C4-2B (cell line): ENCODE results near the gene UBR4.

Experiments used
- ZFX ChIP-seq: fragments of 450-650 bp; IDR thresholded peaks from 2 replicates; pipeline ENCODE4 v1.6.1; 2017
- TF ChIP-seq, protein P1 (sequence below): fragments of 450-650 bp; conservative IDR thresholded peaks from 2 replicates; pipeline ENCODE4 v1.5.1; 2017; ENCODE audit warnings: mild to moderate bottlenecking

DNA sequence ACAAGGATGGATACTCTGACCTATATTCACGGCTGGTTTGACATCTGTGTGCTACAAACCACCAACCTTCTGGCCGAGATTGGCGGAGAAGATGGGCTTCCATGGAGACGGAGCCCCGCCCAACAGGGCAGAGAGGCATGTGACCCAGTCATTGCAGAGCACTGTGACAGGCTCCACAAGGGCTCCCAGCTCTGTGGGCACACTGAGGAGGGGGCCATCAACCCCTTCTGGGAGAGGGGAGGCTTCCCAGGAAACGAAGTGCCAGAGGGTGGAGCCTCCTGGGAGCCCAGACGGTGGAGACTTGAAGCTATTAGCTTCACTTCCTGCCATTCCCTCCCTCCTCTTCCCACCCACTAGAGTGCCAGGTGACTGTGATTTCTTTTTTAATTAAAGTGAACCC, 182.0 kb downstream of the UBR4 start:
- TF ChIP-seq, protein P1, sequence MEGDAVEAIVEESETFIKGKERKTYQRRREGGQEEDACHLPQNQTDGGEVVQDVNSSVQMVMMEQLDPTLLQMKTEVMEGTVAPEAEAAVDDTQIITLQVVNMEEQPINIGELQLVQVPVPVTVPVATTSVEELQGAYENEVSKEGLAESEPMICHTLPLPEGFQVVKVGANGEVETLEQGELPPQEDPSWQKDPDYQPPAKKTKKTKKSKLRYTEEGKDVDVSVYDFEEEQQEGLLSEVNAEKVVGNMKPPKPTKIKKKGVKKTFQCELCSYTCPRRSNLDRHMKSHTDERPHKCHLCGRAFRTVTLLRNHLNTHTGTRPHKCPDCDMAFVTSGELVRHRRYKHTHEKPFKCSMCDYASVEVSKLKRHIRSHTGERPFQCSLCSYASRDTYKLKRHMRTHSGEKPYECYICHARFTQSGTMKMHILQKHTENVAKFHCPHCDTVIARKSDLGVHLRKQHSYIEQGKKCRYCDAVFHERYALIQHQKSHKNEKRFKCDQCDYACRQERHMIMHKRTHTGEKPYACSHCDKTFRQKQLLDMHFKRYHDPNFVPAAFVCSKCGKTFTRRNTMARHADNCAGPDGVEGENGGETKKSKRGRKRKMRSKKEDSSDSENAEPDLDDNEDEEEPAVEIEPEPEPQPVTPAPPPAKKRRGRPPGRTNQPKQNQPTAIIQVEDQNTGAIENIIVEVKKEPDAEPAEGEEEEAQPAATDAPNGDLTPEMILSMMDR, result no peak
- TF ChIP-seq ZFX, result no peak
